DMS153 treated with DMSO at 0.1 percent for 48 hours (cell line): ENCODE results near the gene CENPX.
"Not testable (repeated sequence)": the region's sequence is repeated elsewhere in the genome, so short reads cannot be mapped to it uniquely, and the experiment has no call there.

Source experiments
- DNase-seq: peaks from one replicate; lab custom pipeline; 2025; ENCODE audit not compliant: unreplicated experiment; lab: John Stamatoyannopoulos, UW

Gene CENPX

GRCh38 chr17:82039695-82040299 lies 17.1 kb upstream of the CENPX start:
- DNase-seq = no peak

DNA sequence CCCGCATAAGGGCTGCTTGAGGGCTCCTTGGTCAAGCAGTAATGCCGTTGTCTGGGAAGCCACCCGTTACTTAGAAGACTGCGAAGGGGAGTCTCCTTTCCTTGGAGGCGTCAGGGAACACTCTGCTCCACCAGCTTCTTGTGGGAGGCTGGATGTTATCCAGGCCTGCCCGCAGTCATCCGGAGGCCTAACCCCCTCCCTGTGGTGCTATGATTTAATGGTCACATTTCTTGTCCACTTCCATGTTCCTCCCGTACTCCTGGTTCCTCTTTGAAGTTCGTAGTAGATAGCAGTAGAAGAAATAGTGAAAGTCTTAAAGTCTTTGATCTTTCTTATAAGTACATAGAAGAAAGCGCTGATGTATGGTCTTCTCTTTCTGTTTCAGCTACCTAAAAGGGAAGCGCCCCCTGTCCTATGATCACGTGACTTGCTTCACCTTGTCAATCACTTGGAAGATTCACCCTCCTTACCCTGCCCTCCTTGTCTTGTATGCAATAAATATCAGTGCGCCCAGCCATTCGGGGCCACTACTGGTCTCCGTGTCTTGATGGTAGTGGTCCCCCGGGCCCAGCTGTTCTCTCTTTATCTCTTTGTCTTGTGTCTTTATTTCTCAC lies 16.2 kb upstream of the CENPX start:
- DNase-seq = not testable (repeated sequence)

- DNase-seq = no peak
Observed at GRCh38 chr17:82037889-82038195, 15.2 kb upstream of the CENPX start.

GRCh38 chr17:82037092-82037888 lies 14.6 kb upstream of the CENPX start, which contains the start of gene DCXR:
DCXR (minus strand) TSS chr17:82037697; CDS start chr17:82037682, 15 bp downstream.
- DNase-seq = peak; percentile 92

DNA sequence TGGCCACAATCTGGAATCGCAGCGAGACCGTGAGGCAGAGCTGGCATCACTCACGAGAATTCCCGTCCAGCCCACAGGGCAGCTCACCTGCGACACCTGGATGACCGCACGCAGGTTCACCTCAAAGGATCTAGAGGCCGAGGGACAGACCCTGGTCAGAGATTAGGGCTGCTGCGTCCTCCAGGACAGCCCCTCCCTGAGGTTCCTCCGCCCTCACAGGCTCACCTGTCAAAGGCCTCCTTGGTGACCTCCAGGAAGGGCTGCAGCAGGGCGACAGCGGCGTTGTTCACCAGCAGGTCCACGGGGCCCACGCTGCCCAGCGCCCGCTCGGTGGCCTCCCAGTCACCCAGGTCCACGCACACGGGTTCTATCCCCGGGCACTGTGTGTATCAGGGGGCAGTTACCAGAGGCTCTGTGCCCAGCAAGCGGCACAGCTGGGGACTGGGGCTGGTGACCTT lies 14.0 kb upstream of the CENPX start:
- no peak for DNase-seq

DNA sequence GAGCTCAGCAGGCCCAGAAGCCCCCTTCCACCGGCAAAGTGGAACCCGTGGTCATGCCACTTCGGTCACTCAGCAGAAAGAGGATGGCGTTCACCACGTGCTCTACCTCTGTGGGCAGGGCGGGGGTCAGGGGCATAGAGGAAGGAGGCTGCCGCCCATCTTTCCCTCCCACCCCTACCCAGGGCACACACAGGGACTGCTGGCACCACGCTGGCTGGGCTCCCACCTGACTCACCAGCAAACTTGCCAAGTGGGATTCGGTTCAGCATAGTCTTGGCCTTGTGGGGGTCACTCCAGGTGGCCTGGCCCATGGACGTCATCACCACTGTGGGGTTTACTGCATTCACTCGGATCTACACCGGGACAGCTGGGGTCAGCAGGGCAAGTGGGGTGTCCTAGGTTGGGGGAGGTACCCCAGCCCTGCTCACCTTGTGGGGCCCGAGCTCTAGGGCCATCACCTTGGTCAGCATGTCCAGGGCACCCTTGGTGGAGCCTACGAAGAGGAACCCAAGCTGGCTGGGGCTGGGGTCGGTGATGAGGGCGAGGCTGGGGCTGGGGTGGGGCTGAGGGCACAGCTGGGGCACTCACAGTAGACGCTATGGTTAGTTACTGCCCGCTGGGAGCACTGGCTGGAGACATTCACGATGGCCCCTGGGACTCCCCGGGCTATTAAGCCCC lies 13.4 kb upstream of the CENPX start:
- DNase-seq = no peak

DNA sequence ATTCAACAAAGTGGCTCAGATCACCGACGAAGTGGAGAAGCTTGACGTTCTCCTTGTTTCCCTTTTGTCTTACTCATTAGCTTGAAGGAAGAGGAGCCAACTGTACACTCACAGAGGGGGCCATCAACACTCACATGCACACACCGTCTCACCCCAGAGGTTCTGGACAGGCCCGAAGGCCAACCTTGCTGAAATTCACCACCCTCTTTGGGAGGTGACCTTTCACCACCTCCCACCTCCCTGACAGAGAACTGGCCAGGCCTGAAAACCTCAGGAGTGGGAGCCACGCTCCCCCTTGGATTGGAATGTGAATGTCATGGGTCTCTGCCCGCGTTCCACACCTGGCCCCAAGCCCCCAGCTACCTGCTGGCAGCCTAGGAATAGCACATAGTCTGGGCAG lies 12.8 kb upstream of the CENPX start:
- no peak for DNase-seq

GRCh38 chr17:82034371-82035011 lies 11.8 kb upstream of the CENPX start:
- no peak for DNase-seq

DNA sequence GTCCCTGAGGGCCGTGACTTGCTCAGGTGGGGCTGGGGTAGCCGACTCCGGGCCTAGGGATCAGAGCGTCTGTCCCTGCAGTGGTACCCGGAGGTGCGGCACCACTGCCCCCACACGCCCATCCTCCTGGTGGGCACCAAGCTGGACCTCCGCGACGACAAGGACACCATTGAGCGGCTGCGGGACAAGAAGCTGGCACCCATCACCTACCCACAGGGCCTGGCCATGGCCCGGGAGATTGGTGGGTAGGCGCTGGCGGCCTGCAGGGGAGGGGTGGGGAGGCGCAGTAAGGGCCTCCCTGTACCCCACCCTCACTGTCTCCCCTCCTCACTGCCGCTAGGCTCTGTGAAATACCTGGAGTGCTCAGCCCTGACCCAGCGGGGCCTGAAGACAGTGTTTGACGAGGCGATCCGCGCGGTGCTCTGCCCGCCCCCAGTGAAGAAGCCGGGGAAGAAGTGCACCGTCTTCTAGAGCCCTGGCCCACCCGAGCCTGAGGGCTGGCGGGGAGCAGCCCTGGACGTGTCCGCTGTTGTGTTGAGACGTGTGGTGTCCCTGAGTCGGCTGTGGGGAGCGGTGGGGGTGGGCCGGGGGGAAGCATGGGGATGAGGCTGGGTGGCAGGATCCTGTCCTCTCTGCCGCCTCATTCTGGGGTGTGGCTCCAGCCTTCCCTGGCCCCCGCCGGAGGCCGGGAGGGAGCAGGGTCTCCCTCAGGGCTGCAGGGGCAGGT lies 10.8 kb upstream of the CENPX start:
- no peak for DNase-seq

- peak; percentile 7 for DNase-seq
Observed at GRCh38 chr17:82031885-82032627, 9.4 kb upstream of the CENPX start.

GRCh38 chr17:82031303-82031884 lies 8.7 kb upstream of the CENPX start, which contains the start of gene RAC3:
RAC3 (plus strand) TSS chr17:82031678; CDS start chr17:82031762, 84 bp downstream.
- DNase-seq = peak; percentile 11

GRCh38 chr17:82030470-82031302 lies 8.0 kb upstream of the CENPX start:
- peak; percentile 48 for DNase-seq

- DNase-seq = no peak
Observed at GRCh38 chr17:82029990-82030469, 7.4 kb upstream of the CENPX start.

DNA sequence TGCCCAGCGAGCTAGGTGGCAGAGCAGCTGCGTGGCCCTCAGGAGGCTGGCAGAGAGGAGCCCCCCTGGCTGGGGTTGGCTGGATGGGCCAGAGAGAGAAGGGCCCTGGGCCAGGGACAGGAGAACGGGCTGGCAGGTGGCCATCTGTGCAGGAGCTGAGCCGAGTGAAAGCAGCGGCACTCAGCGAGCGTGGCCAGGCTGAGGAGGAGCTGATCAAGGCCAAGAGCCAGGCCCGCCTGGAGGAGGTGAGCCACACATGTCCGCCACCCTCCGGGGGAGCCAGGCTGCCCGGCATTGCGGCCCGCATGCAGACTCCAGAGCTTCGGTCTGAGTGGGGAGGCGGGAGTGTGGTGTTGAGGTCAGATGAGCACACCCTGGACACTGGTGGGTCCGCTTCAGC lies 6.7 kb upstream of the CENPX start:
- no peak for DNase-seq

- no peak for DNase-seq
Observed at GRCh38 chr17:82028966-82029365, 6.3 kb upstream of the CENPX start.

GRCh38 chr17:82028246-82028645 lies 5.6 kb upstream of the CENPX start:
- no peak for DNase-seq

- DNase-seq = no peak
Observed at GRCh38 chr17:82025401-82026107, 2.9 kb upstream of the CENPX start.

- no peak for DNase-seq
Observed at GRCh38 chr17:82024859-82025258, 2.2 kb upstream of the CENPX start.
